Endodermal cell (in vitro differentiated cells): Measurements from ENCODE around the gene DARS1. TPM values are rescaled to one million over a fixed set of nuclear protein-coding genes. Genes with fewer than 3 reads are reported as not detected.

Experiments
- DNase-seq: peaks from one replicate; pipeline ENCODE4 v3.0.0-alpha.2; 2017
- H3K27ac ChIP-seq: 2 replicates; pipeline ENCODE4 v1.5.1; 2013; ENCODE audit warnings: mild to moderate bottlenecking, low read depth, low read length, moderate library complexity
- H3K27me3 ChIP-seq: 2 replicates; pipeline ENCODE4 v1.6.1; 2013; ENCODE audit warnings: mild to moderate bottlenecking, low read length, moderate library complexity; ENCODE audit not compliant: insufficient read depth, control insufficient read depth, poor library complexity, severe bottlenecking
- H3K36me3 ChIP-seq: 2 replicates; pipeline ENCODE4 v1.7.0; 2013; ENCODE audit warnings: mild to moderate bottlenecking, low read length, moderate library complexity; ENCODE audit not compliant: control insufficient read depth, insufficient read depth
- H3K4me1 ChIP-seq: one replicate; pipeline ENCODE4 v1.7.0; 2013; ENCODE audit warnings: low read length; ENCODE audit not compliant: control insufficient read depth, insufficient read depth
- H3K4me3 ChIP-seq: 2 replicates; pipeline ENCODE4 v1.5.1; 2013; ENCODE audit warnings: mild to moderate bottlenecking, low read length, moderate library complexity
- H3K9ac ChIP-seq: 2 replicates; pipeline ENCODE4 v1.6.1; 2013; ENCODE audit warnings: mild to moderate bottlenecking, low read length, moderate library complexity; ENCODE audit not compliant: poor library complexity, severe bottlenecking; ENCODE audit errors: extremely low read depth
- H3K9me3 ChIP-seq: 2 replicates; pipeline ENCODE4 v1.6.1; 2013; ENCODE audit warnings: mild to moderate bottlenecking, low read length, moderate library complexity; ENCODE audit not compliant: control insufficient read depth
- H3K27ac Mint-ChIP-seq: 2 replicates; pipeline ENCODE4 v1.8.0; 2020; ENCODE audit warnings: mixed read lengths
- H3K27me3 Mint-ChIP-seq: 2 replicates; pipeline ENCODE4 v1.8.0; 2021; ENCODE audit warnings: mild to moderate bottlenecking, mixed read lengths; ENCODE audit not compliant: insufficient read depth
- H3K36me3 Mint-ChIP-seq: 2 replicates; pipeline ENCODE4 v1.8.0; 2020; ENCODE audit warnings: low read depth, mixed read lengths
- H3K4me1 Mint-ChIP-seq: 2 replicates; pipeline ENCODE4 v1.8.0; 2020; ENCODE audit warnings: mixed read lengths
- H3K4me3 Mint-ChIP-seq: 2 replicates; pipeline ENCODE4 v1.8.0; 2020; ENCODE audit warnings: mild to moderate bottlenecking, moderate library complexity, mixed read lengths
- H3K9me3 Mint-ChIP-seq: 2 replicates; pipeline ENCODE4 v1.8.0; 2020; ENCODE audit warnings: mild to moderate bottlenecking, mixed read lengths
- CTCF ChIP-seq: fragments of 200-600 bp; sonication (generic); conservative IDR thresholded peaks from 2 replicates; pipeline ENCODE4 v1.5.0; 2021; ENCODE audit warnings: antibody characterized with exemption, mild to moderate bottlenecking
- WGBS, 2 experiments: methylation state at CpG; one replicate each; pipeline versions ENCODE4 v1.1.5 to v1.1.7; 2013; ENCODE audit warnings: missing lambda C conversion rate in 2 of 2, mixed read lengths in 1 of 2; ENCODE audit not compliant: insufficient coverage in 1 of 2, insufficient read length in 1 of 2; 5-methylcytosine and 5-hydroxymethylcytosine counted together
- total RNA-seq, 2 donors: library from RNA; stranded (reverse); fragmentation: NEBNext Ultra II Directional in 1 of 2; extraction: Animal tissue kit (Norgen Biotek cat#: 25700) in 1 of 2; gene quantifications; 2 replicates in 1 of 2; 3 replicates in 1 of 2; pipeline ENCODE4 v1.2.1, GENCODE V29; 2021

Gene DARS1
- total RNA-seq, 2 donors from 2014 or later = 70.5 to 75.9 TPM

GRCh38 chr2:135876066-135876711 lies 109.2 kb downstream of the DARS1 start, which contains the start of gene MCM6:
Gene MCM6, minus strand, starts transcription at chr2:135876443. Its CDS starts 78 bp downstream, at chr2:135876365.
- H3K4me3 ChIP-seq = peak within 1 kb of the TSS; percentile 98
- Mint-ChIP-seq H3K9me3 (peaks cover 12% of the 10 kb centered on the region), H3K27me3 (peaks cover 4% of the 10 kb centered on the region), H3K36me3 (peaks cover 22% of the 10 kb centered on the region), H3K4me3 (peak within 1 kb of the TSS; percentile 95), H3K4me1 (peaks cover 23% of the 10 kb centered on the region), H3K27ac (peak within 1 kb of the TSS; percentile 84)
- H3K27ac ChIP-seq = peak within 1 kb of the TSS; percentile 85
- H3K36me3 ChIP-seq = peaks cover 22% of the 10 kb centered on the region
- peak; percentile 100 for DNase-seq
- H3K9ac ChIP-seq = peak within 1 kb of the TSS; percentile 93
- 0% methylated on average over 20 to 71 of the region's 71 CpGs for WGBS, 2 experiments
- H3K27me3 ChIP-seq = no peaks in the 10 kb centered on the region
- TF ChIP-seq CTCF = peak; percentile 10
- no peaks in the 10 kb centered on the region for H3K4me1 ChIP-seq
- H3K9me3 ChIP-seq = peaks cover 17% of the 10 kb centered on the region

- H3K27ac Mint-ChIP-seq = peak overlapping the region; percentile 75
- TF ChIP-seq CTCF = no peak
- H3K27ac ChIP-seq = peak overlapping the region; percentile 85
- H3K27me3 ChIP-seq = no peaks in the 10 kb centered on the region
- peaks cover 22% of the 10 kb centered on the region for H3K9me3 ChIP-seq
- H3K36me3 ChIP-seq = peaks cover 28% of the 10 kb centered on the region
- H3K4me3 Mint-ChIP-seq = peak overlapping the region; percentile 95
- peaks cover 23% of the 10 kb centered on the region for H3K4me1 Mint-ChIP-seq
- DNase-seq = peak; percentile 84
- peaks cover 4% of the 10 kb centered on the region for H3K27me3 Mint-ChIP-seq
- H3K4me1 ChIP-seq = no peaks in the 10 kb centered on the region
- H3K9ac ChIP-seq = peak overlapping the region; percentile 93
- peaks cover 28% of the 10 kb centered on the region for H3K36me3 Mint-ChIP-seq
- H3K4me3 ChIP-seq = peak overlapping the region; percentile 98
- 1% methylated on average over 13 to 26 of the region's 26 CpGs for WGBS, 2 experiments
- H3K9me3 Mint-ChIP-seq = peaks cover 12% of the 10 kb centered on the region
Observed at GRCh38 chr2:135875491-135876065, 109.8 kb downstream of the DARS1 start.

GRCh38 chr2:135874777-135875365 lies 110.6 kb downstream of the DARS1 start:
- WGBS, 2 experiments = 56 to 73% methylated on average over 5 to 19 of the region's 19 CpGs
- H3K27ac ChIP-seq = no peak overlapping the region

More at GRCh38 chr2:135874777-135875365, 110.6 kb downstream of the DARS1 start:
- Mint-ChIP-seq H3K9me3 (peaks cover 12% of the 10 kb centered on the region), H3K4me3 (peak overlapping the region; percentile 95), H3K27ac (peak overlapping the region; percentile 75), H3K27me3 (peaks cover 4% of the 10 kb centered on the region), H3K36me3 (peaks cover 36% of the 10 kb centered on the region), H3K4me1 (peaks cover 23% of the 10 kb centered on the region)
- no peak for DNase-seq
- no peaks in the 10 kb centered on the region for H3K27me3 ChIP-seq
- TF ChIP-seq CTCF = no peak
- H3K36me3 ChIP-seq = peaks cover 35% of the 10 kb centered on the region
- H3K4me3 ChIP-seq = peak overlapping the region; percentile 98
- peaks cover 23% of the 10 kb centered on the region for H3K9me3 ChIP-seq
- H3K4me1 ChIP-seq = no peaks in the 10 kb centered on the region
- peak overlapping the region; percentile 93 for H3K9ac ChIP-seq
